Glutamatergic neuron (in vitro differentiated cells): Measurements from ENCODE around the gene SCN4A. TPM values are rescaled to one million over a fixed set of nuclear protein-coding genes. Genes with fewer than 3 reads are reported as not detected.
"Not testable (repeated sequence)": the region's sequence is repeated elsewhere in the genome, so short reads cannot be mapped to it uniquely, and the experiment has no call there.

Source experiments
- DNase-seq: peaks from one replicate; pipeline ENCODE4 v3.0.0; 2022
- H3K27ac Mint-ChIP-seq: one replicate; pipeline ENCODE4 v1.8.0; 2020; ENCODE audit warnings: mild to moderate bottlenecking, mixed read lengths, inconsistent platforms; ENCODE audit not compliant: unreplicated experiment
- H3K27me3 Mint-ChIP-seq: one replicate; pipeline ENCODE4 v1.8.0; 2020; ENCODE audit warnings: mild to moderate bottlenecking, moderate library complexity, mixed read lengths, inconsistent platforms; ENCODE audit not compliant: unreplicated experiment
- H3K36me3 Mint-ChIP-seq: one replicate; pipeline ENCODE4 v1.8.0; 2020; ENCODE audit warnings: mild to moderate bottlenecking, mixed read lengths, inconsistent platforms; ENCODE audit not compliant: unreplicated experiment
- H3K4me1 Mint-ChIP-seq: one replicate; pipeline ENCODE4 v1.8.0; 2020; ENCODE audit warnings: mild to moderate bottlenecking, low read depth, mixed read lengths, inconsistent platforms; ENCODE audit not compliant: unreplicated experiment
- H3K4me3 Mint-ChIP-seq: one replicate; pipeline ENCODE4 v1.8.0; 2020; ENCODE audit warnings: mild to moderate bottlenecking, mixed read lengths, inconsistent platforms; ENCODE audit not compliant: unreplicated experiment
- H3K9me3 Mint-ChIP-seq: one replicate; pipeline ENCODE4 v1.8.0; 2020; ENCODE audit warnings: mild to moderate bottlenecking, moderate library complexity, mixed read lengths, inconsistent platforms; ENCODE audit not compliant: unreplicated experiment
- CTCF ChIP-seq: fragments of 200-600 bp; sonication (generic); IDR thresholded peaks from one replicate; pipeline ENCODE4 v1.5.0; 2021; ENCODE audit not compliant: partially characterized antibody, unreplicated experiment
- total RNA-seq: library from RNA; stranded (reverse); fragmentation: NEBNext Ultra II Directional; extraction: Animal tissue kit (Norgen Biotek cat#: 25700); gene quantifications from one replicate; pipeline ENCODE4 v1.2.1, GENCODE V29; 2021; ENCODE audit not compliant: unreplicated experiment

Gene SCN4A
- total RNA-seq, 1 donor from 2014 or later: 7.9 TPM

GRCh38 chr17:63984651-63985386, 12.1 kb upstream of the SCN4A start:
- no peak for TF ChIP-seq CTCF
- Mint-ChIP-seq H3K4me3 (no peak overlapping the region), H3K4me1 (peaks cover 2% of the 10 kb centered on the region), H3K27me3 (peaks cover 5% of the 10 kb centered on the region), H3K36me3 (peaks cover 9% of the 10 kb centered on the region), H3K27ac (no peak overlapping the region), H3K9me3 (peaks cover 11% of the 10 kb centered on the region)
- no peak for DNase-seq

DNA sequence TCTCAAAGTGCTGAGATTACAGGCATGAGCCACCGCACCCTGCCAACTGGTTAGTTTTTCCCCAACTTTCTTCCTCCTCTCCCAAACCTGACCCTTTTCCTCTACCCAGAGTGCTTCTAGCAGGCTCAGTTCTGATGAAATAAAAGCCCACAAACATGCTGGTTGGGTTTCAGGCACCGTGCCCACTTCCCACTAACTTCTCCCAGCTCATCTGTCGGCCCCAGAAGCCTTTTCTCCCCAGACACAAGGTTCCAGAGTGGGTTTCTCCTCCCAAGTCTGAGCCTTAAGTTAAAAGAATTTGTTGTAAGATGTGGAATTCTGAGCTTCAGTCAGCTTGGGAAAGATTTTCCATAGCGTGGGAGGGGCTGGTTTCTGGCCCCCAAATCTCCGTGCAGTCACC, 11.5 kb upstream of the SCN4A start:
- H3K27ac Mint-ChIP-seq: no peak overlapping the region
- H3K36me3 Mint-ChIP-seq: peaks cover 9% of the 10 kb centered on the region
- H3K27me3 Mint-ChIP-seq: peaks cover 3% of the 10 kb centered on the region
- TF ChIP-seq CTCF: no peak
- no peak for DNase-seq
- H3K4me1 Mint-ChIP-seq: no peaks in the 10 kb centered on the region
- peaks cover 10% of the 10 kb centered on the region for H3K9me3 Mint-ChIP-seq
- H3K4me3 Mint-ChIP-seq: no peak overlapping the region

- Mint-ChIP-seq H3K9me3 (peaks cover 10% of the 10 kb centered on the region), H3K4me3 (no peak overlapping the region), H3K4me1 (no peaks in the 10 kb centered on the region), H3K36me3 (peaks cover 9% of the 10 kb centered on the region), H3K27me3 (peaks cover 3% of the 10 kb centered on the region), H3K27ac (no peak overlapping the region)
- no peak for TF ChIP-seq CTCF
- no peak for DNase-seq
Measured at GRCh38 chr17:63983320-63983719, 10.6 kb upstream of the SCN4A start.

- not testable (repeated sequence) for H3K27ac Mint-ChIP-seq, H3K4me3 Mint-ChIP-seq, H3K36me3 Mint-ChIP-seq, DNase-seq, H3K4me1 Mint-ChIP-seq, H3K27me3 Mint-ChIP-seq
- peaks cover 10% of the 10 kb centered on the region for H3K9me3 Mint-ChIP-seq
Measured at GRCh38 chr17:63982641-63983040, 9.9 kb upstream of the SCN4A start.

GRCh38 chr17:63978272-63979200, 5.8 kb upstream of the SCN4A start:
- no peak for TF ChIP-seq CTCF
- Mint-ChIP-seq H3K27ac (no peak overlapping the region), H3K9me3 (peaks cover 22% of the 10 kb centered on the region), H3K27me3 (peaks cover 15% of the 10 kb centered on the region), H3K4me1 (peaks cover 7% of the 10 kb centered on the region), H3K36me3 (peaks cover 9% of the 10 kb centered on the region), H3K4me3 (no peak overlapping the region)
- DNase-seq: no peak
